HT1080 (cell line): ENCODE measurements around the gene EIF3I. TPM values are rescaled to one million over a fixed set of nuclear protein-coding genes. Genes with fewer than 3 reads are reported as not detected.
"Not testable (repeated sequence)": the region's sequence is repeated elsewhere in the genome, so short reads cannot be mapped to it uniquely, and the experiment has no call there.

ENCODE experiments used
- DNase-seq: peaks from one replicate; pipeline ENCODE4 v3.0.0-alpha.2; 2015; ENCODE audit warnings: low read depth
- total RNA-seq: library from RNA; depleted of rRNA; stranded (reverse); fragments of >200 nt; shearing (Covaris generic); gene quantifications from 2 replicates; pipeline ENCODE4 v1.2.3, GENCODE V29; 2014

EIF3I gene
- total RNA-seq, 1 experiment from 2014 or later: 670 TPM

GRCh38 chr1:32231843-32232432 is 9.7 kb downstream of the EIF3I start:
- no peak for DNase-seq

GRCh38 chr1:32232558-32233304 is 10.5 kb downstream of the EIF3I start:
- DNase-seq: no peak

GRCh38 chr1:32234792-32235191 is 12.6 kb downstream of the EIF3I start:
- no peak for DNase-seq

GRCh38 chr1:32239337-32239736 is 17.1 kb downstream of the EIF3I start:
- DNase-seq: no peak

- DNase-seq: no peak
Measured at GRCh38 chr1:32239790-32240139, 17.6 kb downstream of the EIF3I start.

- no peak for DNase-seq
Measured at GRCh38 chr1:32240140-32240951, 18.1 kb downstream of the EIF3I start.

GRCh38 chr1:32241001-32241763 is 19.0 kb downstream of the EIF3I start:
- DNase-seq: no peak

GRCh38 chr1:32242341-32242851 is 20.2 kb downstream of the EIF3I start:
- DNase-seq: no peak

- peak; percentile 81 for DNase-seq
Measured at GRCh38 chr1:32246888-32247273, 24.7 kb downstream of the EIF3I start, which contains the start of gene FAM167B. Gene FAM167B (plus strand): TSS chr1:32247222. CDS start chr1:32247422, 200 bp downstream.

GRCh38 chr1:32247452-32247851 is 25.2 kb downstream of the EIF3I start:
- no peak for DNase-seq

GRCh38 chr1:32247983-32248889 is 26.0 kb downstream of the EIF3I start:
- peak; percentile 63 for DNase-seq

- DNase-seq: peak; percentile 51
Measured at GRCh38 chr1:32249831-32250525, 27.8 kb downstream of the EIF3I start.

- no peak for DNase-seq
Measured at GRCh38 chr1:32250893-32251716, 28.9 kb downstream of the EIF3I start, which contains the start of gene LCK. Gene LCK (plus strand): TSS chr1:32251265. CDS start chr1:32274330, 23,065 bp downstream.

GRCh38 chr1:32255072-32256071 is 33.2 kb downstream of the EIF3I start:
- no peak for DNase-seq

- DNase-seq: no peak
Measured at GRCh38 chr1:32256473-32257226, 34.4 kb downstream of the EIF3I start.

GRCh38 chr1:32257227-32257508 is 35.0 kb downstream of the EIF3I start:
- no peak for DNase-seq

GRCh38 chr1:32263236-32263593 is 41.0 kb downstream of the EIF3I start:
- not testable (repeated sequence) for DNase-seq
